ENCODE measurements around the gene PRAF2.

Gene PRAF2

GRCh38 chrX:49041744-49042580 lies 31.8 kb downstream of the PRAF2 start:
- DNase-seq (ENCODE audit: low read depth): no peak

GRCh38 chrX:49040376-49040955 lies 33.3 kb downstream of the PRAF2 start:
- no peak for DNase-seq (ENCODE audit: low read depth)

GRCh38 chrX:49039598-49040375 lies 34.0 kb downstream of the PRAF2 start:
- peak; percentile 84 for DNase-seq (ENCODE audit: low read depth)

GRCh38 chrX:49037883-49038475 lies 35.8 kb downstream of the PRAF2 start:
- DNase-seq (ENCODE audit: low read depth): no peak

- DNase-seq (ENCODE audit: low read depth): no peak
Observed at GRCh38 chrX:49030283-49030682, 43.5 kb downstream of the PRAF2 start.

- DNase-seq (ENCODE audit: low read depth): no peak
Observed at GRCh38 chrX:49029876-49030275, 43.9 kb downstream of the PRAF2 start.
